Vagina (tissue), 2 donors: ENCODE data around the gene MYO1D.

Experiments used
- CTCF ChIP-seq, 3 experiments: fragments of 450-650 bp in 2 of 3; fragments of 200-600 bp in 1 of 3; sonication (generic) in 1 of 3; IDR thresholded peaks; one replicate each; pipeline ENCODE4 v1.5.1; 2017 to 2019; ENCODE audit warnings: antibody characterized with exemption in 3 of 3, mild to moderate bottlenecking in 2 of 3, moderate library complexity in 2 of 3
- POLR2A ChIP-seq, 2 donors: fragments of 450-650 bp; IDR thresholded peaks; one replicate each; pipeline ENCODE4 v1.6.1; 2017; ENCODE audit warnings: antibody characterized with exemption in 2 of 2, mild to moderate bottlenecking in 2 of 2, moderate library complexity in 2 of 2
- POLR2AphosphoS5 ChIP-seq, 2 donors: sonication (generic); formaldehyde crosslinking; IDR thresholded peaks; one replicate each; pipeline ENCODE4 v1.9.0; 2017; ENCODE audit warnings: antibody characterized with exemption in 2 of 2, mild to moderate bottlenecking in 2 of 2, low read depth in 1 of 2; ENCODE audit not compliant: insufficient read depth in 1 of 2

GRCh38 chr17:32828822-32829221, 48.1 kb downstream of the MYO1D start:
- no peak for TF ChIP-seq CTCF (IDR thresholded peaks at IDR 0.05)
- TF ChIP-seq POLR2A (IDR thresholded peaks at IDR 0.05) = no peak
- no peak for TF ChIP-seq POLR2AphosphoS5 (IDR thresholded peaks at IDR 0.05; ENCODE audit: insufficient read depth in 1 of 2, low read depth in 1 of 2)
